Heart left ventricle (tissue), 16 donors: ENCODE results near the gene CENPM. TPM values are rescaled to one million over a fixed set of nuclear protein-coding genes. Genes with fewer than 3 reads are reported as not detected.

Experiments
- ATAC-seq, 4 donors: fragments of 200-7000 bp; cut with Tn5 transposase; one replicate each; pipeline ENCODE4 v1.9.1; 2020 to 2022; ENCODE audit warnings: moderate library complexity in 4 of 4, mild to moderate bottlenecking in 3 of 4, moderate number of reproducible peaks in 1 of 4
- DNase-seq, 5 donors: peaks; one replicate each; pipeline ENCODE4 v3.0.0-alpha.2; 2020
- H3K27ac ChIP-seq, 12 donors: fragments of 200-600 bp; sonication (generic) in 4 of 12; one replicate each; pipeline versions ENCODE4 v1.5.0 to v1.8.0; 2016 to 2022; ENCODE audit warnings: mild to moderate bottlenecking in 2 of 12
- H3K27me3 ChIP-seq, 9 donors: fragments of 200-600 bp; sonication (generic) in 2 of 9; one replicate each; pipeline versions ENCODE4 v1.5.1 to v1.8.0; 2016 to 2022; ENCODE audit warnings: mild to moderate bottlenecking in 3 of 9
- H3K36me3 ChIP-seq, 9 donors: fragments of 200-600 bp; sonication (generic) in 2 of 9; one replicate each; pipeline versions ENCODE4 v1.5.0 to v1.8.0; 2018 to 2022; ENCODE audit warnings: mild to moderate bottlenecking in 2 of 9
- H3K4me1 ChIP-seq, 12 donors: fragments of 200-600 bp; sonication (generic) in 4 of 12; one replicate each; pipeline versions ENCODE4 v1.5.0 to v1.8.0; 2016 to 2022; ENCODE audit warnings: mild to moderate bottlenecking in 3 of 12
- H3K4me3 ChIP-seq, 12 donors: fragments of 200-600 bp; sonication (generic) in 4 of 12; one replicate each; pipeline versions ENCODE4 v1.5.0 to v1.8.0; 2017 to 2022; ENCODE audit warnings: mild to moderate bottlenecking in 9 of 12, moderate library complexity in 4 of 12
- H3K9me3 ChIP-seq, 12 donors: fragments of 200-600 bp; sonication (generic) in 4 of 12; one replicate each; pipeline versions ENCODE4 v1.5.0 to v1.8.0; 2016 to 2022; ENCODE audit warnings: mild to moderate bottlenecking in 1 of 12
- CTCF ChIP-seq, 12 donors: fragments of 200-600 bp; sonication (generic) in 4 of 12; IDR thresholded peaks; one replicate each; pipeline versions ENCODE4 v1.5.0 to v1.8.0; 2018 to 2022; ENCODE audit warnings: antibody characterized with exemption in 12 of 12, mild to moderate bottlenecking in 5 of 12
- POLR2A ChIP-seq, 2 donors: fragments of 450-650 bp; IDR thresholded peaks; one replicate each; pipeline ENCODE4 v1.6.1; 2017; ENCODE audit warnings: antibody characterized with exemption in 2 of 2, mild to moderate bottlenecking in 2 of 2, moderate library complexity in 2 of 2
- WGBS, 4 donors: extraction: QIAGEN DNeasy Blood & Tissue Kit in 2 of 4; methylation state at CpG; one replicate each; pipeline versions ENCODE4 v1.1.5 to v1.1.7; 2013 to 2018; 5-methylcytosine and 5-hydroxymethylcytosine counted together
- intact Hi-C, 10 donors: fragments of 100-400 bp; cut with DNase I; formaldehyde crosslinking; loops; one replicate each; pipeline versions ENCODE4 v1.11.1 to v1.14.2; 2022
- polyA plus RNA-seq, 2 donors: library from polyadenylated mRNA; stranded (reverse); fragments of 200-250 nt; gene quantifications; one replicate each; pipeline ENCODE4 v1.2.3, GENCODE V29; 2013
- total RNA-seq, 9 donors: library from RNA; depleted of rRNA in 2 of 9; stranded (reverse); fragments of >200 nt in 2 of 9; fragmentation: NEBNext Ultra II Directional in 3 of 9; extraction: Animal tissue kit (Norgen Biotek cat#: 25700) in 3 of 9; gene quantifications; one replicate each; pipeline versions ENCODE4 v1.1.0 to v1.2.4, GENCODE V29; 2016 to 2023
- donor health status: ischemic (EF 13 %, LVEDD 7.1; RV severe dilation, severe dysfunction).
- donor health status: healthy with polysubstance abuse.
- donor health status: DM: no; HTN: yes; CAD: no.
- donor health status: DM: no; HTN: no; CAD: no.
- donor health status: ischemic (EF 25% LVEDD 6.9; RV normal size, moderate dysfunction).
- donor health status: ischemic (EF 25% LVEDD 5.7; RV mildly dilated, moderate dysfunction).
- donor health status: healthy.
- donor health status: DM: yes; HTN: yes; CAD: no.
- donor health status: ischemic (EF 35%, LVEDD 5.7; RV mildly dilated, moderate dysfunction).
- donor health status: nonischemic (EF 11% LVEDD 7.7; RV severe dilation, severe dysfunction).
- donor health status: DM: yes; HTN: yes; CAD: no.
- donor health status: PGD.
- donor health status: ischemic (EF 29% LVEDD 5.4; RV normal size, mild dysfunction).
- donor health status: nonischemic (EF 23%, LVEDD 6.1; RV moderate dilation, normal function).

The CENPM gene
- total and polyA plus RNA-seq, 11 donors = 0.21 to 6.9 (median 0.52) TPM; not detected in 4

DNA sequence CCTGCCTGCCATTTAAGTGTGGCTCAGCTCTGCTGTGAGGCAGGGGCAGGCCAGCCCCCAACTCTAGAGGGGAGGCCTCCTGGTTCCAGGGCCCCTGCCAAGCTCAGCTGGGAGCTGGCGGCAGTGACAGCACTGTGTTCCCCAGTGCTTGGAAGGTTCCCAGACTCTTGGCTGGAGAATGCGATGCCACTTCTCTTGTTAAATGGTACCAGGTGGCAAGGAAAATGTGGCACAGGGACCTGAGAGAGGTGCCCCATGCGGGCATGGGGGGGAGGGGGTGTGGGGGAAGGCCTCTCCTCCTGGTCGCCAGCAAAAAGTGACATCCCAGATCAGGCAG is 12.0 kb downstream of the CENPM start:
- Histone ChIP-seq H3K36me3 (no peaks in the 10 kb centered on the region), H3K27ac (peak overlapping the region in 10 of 12 donors; percentile 16 to 84 (median 64)), H3K9me3 (no peaks in the 10 kb centered on the region), H3K4me1 (peaks cover 0 to 28% (median 7%) of the 10 kb centered on the region in 12 donors), H3K27me3 (no peaks in the 10 kb centered on the region), H3K4me3 (no peak overlapping the region)
- no peak for TF ChIP-seq CTCF (IDR thresholded peaks at IDR 0.05)
- TF ChIP-seq POLR2A (IDR thresholded peaks at IDR 0.05) = no peak
- intact Hi-C loops = loop anchor here in 1 of 10 donors (5.0 kb wide), 1 partner anchor 43 kb away; no protein-coding TSS in a partner anchor
- 50 to 78% (median 56%) methylated on average over 3 to 4 of the region's 4 CpGs for WGBS, 4 donors
- DNase-seq = peak in 4 of 5 donors; percentile 44 to 71 (median 66)
- ATAC-seq = peak; percentile 77 to 81 (median 78)

DNA sequence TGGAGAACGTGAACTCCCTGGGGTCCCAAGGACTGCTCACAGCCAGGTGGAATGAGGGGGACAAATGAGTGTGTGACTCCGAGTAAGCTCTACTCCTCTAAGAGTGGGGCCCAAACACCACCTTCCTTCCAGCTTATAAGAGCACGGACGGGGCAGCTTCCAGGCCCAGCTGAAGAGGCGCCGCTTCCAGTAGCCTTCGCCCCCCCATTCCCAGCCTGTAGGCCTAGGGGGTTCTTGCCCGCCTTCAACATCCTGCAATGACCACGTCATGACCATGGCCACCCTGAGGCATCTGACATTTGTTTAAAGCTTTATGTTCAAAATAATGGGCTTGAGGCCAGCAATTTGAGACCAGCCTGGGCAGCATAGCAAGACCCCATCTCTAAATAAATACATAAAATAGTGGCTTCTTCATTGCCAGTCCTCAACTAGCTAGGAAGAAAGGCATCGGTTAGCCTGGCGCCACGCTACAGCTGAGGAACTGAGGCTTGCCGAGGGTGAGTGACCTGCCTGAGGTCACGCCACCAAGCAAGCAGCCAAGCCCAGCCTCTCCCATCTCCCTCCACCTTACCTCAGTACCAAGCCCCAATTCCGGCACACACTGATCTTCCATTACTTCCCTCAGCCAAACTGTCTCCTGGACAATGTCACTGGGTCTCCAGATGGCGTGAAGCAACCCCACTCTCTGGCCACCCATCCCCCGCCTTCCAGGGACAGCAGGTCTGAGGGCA is 12.5 kb downstream of the CENPM start:
- TF ChIP-seq CTCF (IDR thresholded peaks at IDR 0.05) = no peak
- TF ChIP-seq POLR2A (IDR thresholded peaks at IDR 0.05) = no peak
- WGBS, 4 donors = 89 to 97% (median 91%) methylated on average over 16 to 17 of the region's 17 CpGs
- Histone ChIP-seq H3K36me3 (no peaks in the 10 kb centered on the region), H3K4me1 (peaks cover 0 to 28% (median 5%) of the 10 kb centered on the region in 12 donors), H3K27ac (peak overlapping the region in 10 of 12 donors; percentile 16 to 84 (median 64)), H3K4me3 (no peak overlapping the region), H3K27me3 (no peaks in the 10 kb centered on the region), H3K9me3 (no peaks in the 10 kb centered on the region)
- peak; percentile 13 to 56 (median 42) for ATAC-seq
- no peak for DNase-seq
- intact Hi-C loops = loop anchor here in 1 of 10 donors (5.0 kb wide), 1 partner anchor 42 kb away; no protein-coding TSS in a partner anchor

GRCh38 chr22:41933411-41934177 is 13.4 kb downstream of the CENPM start:
- Histone ChIP-seq H3K9me3 (no peaks in the 10 kb centered on the region), H3K36me3 (no peaks in the 10 kb centered on the region), H3K27ac (no peak overlapping the region), H3K4me1 (peaks cover 0 to 24% (median under 1%) of the 10 kb centered on the region in 12 donors), H3K4me3 (no peak overlapping the region), H3K27me3 (no peaks in the 10 kb centered on the region)
- no peak for DNase-seq
- no peak for TF ChIP-seq CTCF (IDR thresholded peaks at IDR 0.05)
- TF ChIP-seq POLR2A (IDR thresholded peaks at IDR 0.05) = no peak
- ATAC-seq = no peak
- WGBS, 4 donors = 79 to 82% (median 80%) methylated on average over 8 to 16 of the region's 16 CpGs
- intact Hi-C loops = no loop called here

DNA sequence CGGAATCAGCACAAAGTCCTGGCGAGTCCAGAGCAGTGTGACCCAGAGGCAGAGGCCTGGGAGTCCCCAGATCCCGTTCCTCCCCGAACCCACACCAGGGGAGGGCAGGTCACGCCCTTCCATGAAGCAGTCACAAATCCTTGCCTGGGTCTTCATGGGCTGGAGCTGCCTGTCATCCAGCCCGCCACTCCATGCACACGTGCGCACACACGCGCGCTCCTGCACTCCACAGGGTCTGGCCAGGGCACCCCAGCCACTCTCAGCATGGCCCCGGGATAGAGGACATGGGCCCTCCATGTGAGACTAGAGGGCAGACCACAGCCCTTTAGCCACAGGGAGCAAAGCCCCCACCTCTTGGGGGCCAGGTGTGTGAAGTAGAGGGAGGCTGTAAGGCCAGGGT is 14.6 kb downstream of the CENPM start:
- Histone ChIP-seq H3K9me3 (no peaks in the 10 kb centered on the region), H3K27me3 (no peaks in the 10 kb centered on the region), H3K27ac (no peak overlapping the region), H3K4me1 (peaks cover 0 to 24% (median 0%) of the 10 kb centered on the region in 12 donors), H3K4me3 (no peak overlapping the region), H3K36me3 (no peaks in the 10 kb centered on the region)
- ATAC-seq (no peak), DNase-seq (no peak)
- 95 to 97% (median 97%) methylated on average over 11 to 12 of the region's 12 CpGs for WGBS, 4 donors
- intact Hi-C loops = no loop called here
- TF ChIP-seq CTCF (IDR thresholded peaks at IDR 0.05) (no peak), POLR2A (IDR thresholded peaks at IDR 0.05) (no peak)
